OCI-M1 (cell line): Measurements from ENCODE around the gene SELL.
"Not testable (repeated sequence)": the region's sequence is repeated elsewhere in the genome, so short reads cannot be mapped to it uniquely, and the experiment has no call there.

ENCODE experiments used
- DNase-seq: peaks from one replicate; lab custom pipeline; 2025; lab: John Stamatoyannopoulos, UW

Gene SELL

DNA sequence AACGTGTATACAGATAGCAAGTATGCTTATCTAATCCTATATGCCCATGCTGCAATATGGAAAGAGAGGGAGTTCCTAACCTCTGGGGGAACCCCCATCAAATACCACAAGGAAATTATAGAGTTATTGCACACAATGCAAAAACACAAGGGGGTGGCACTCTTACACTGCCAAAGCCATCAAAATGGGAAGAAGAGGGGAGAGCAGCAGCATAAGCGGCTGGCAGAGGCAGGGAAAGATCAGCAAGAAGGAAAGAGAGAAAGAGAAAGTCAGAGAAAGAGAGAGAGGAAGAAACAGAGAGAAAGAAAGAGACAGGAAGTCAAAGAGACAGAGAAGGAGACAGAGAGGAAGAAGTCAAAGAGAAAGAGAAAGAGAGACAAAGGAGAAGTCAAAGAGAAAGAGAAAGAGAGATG lies 44.2 kb downstream of the SELL start:
- DNase-seq = not testable (repeated sequence)

DNA sequence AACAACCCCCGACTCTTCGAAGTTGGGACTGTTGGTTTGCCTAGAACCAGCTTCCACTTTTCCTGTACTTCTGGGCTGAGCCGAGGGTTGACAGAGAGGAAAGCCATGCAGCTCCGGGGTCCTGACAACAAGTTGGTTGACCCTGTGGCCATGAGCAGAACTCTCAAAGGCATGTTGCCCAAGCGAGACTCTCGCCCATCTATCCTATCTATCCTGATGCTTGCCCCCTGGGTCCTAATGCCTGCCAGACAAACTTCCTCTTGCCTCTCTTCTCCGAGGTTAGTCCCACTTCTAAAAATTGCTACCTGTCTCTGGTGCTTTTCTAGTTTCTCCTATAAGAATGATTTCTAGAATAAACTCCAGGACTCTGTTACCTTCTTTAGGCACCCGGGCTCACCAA lies 48.7 kb downstream of the SELL start:
- not testable (repeated sequence) for DNase-seq

DNA sequence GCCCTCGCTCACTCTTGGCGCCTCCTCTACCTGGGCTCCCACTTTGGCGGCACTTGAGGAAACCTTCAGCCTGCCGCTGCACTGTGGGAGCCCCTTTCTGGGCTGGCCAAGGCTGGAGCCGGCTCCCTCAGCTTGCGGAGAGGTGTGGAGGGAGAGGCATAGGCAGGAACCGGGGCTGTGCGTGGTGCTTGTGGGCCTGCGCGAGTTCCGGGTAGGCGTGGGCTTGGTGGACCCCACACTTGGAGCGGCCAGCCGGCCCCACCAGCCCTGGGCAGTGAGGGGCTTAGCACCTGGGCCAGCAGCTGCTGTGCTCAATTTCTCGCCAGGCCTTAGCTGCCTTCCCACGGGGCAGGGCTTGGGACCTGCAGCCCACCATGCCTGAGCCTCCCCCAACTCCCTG lies 50.4 kb downstream of the SELL start:
- DNase-seq = not testable (repeated sequence)

DNA sequence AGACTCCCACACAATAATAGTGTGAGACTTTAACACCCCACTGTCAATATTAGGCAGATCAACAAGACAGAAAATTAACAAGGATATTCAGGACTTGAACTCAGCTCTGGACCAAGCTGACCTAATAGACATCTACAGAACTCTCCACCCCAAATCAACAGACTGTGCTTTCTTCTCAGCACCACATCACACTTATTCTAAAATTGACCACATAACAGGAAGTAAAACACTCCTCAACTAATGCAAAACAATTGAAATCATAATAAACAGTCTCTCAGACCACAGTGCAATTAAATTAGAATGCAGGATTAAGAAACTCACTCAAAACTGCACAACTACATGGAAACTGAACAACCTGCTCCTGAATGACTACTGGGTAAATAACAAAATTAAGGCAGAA lies 52.6 kb downstream of the SELL start:
- not testable (repeated sequence) for DNase-seq

DNA sequence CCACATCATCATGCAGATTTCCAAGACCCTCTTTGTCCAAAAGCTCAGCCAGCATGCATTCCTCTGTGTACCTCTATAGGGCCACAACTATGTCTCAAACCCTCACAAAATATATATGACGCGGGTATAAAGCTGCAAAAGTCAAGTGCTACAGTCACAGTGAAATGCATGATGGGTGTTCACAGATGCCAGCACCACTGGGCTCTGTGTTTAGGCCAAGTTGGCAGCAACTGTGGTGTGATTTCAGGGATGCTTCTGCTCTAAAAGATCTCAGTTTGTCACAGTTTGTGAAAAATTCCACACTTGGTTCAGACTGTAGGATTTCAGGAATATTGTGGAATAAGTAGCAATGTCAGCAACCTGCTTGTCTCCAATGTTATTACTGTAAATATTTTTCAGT lies 57.5 kb downstream of the SELL start:
- DNase-seq = no peak

DNA sequence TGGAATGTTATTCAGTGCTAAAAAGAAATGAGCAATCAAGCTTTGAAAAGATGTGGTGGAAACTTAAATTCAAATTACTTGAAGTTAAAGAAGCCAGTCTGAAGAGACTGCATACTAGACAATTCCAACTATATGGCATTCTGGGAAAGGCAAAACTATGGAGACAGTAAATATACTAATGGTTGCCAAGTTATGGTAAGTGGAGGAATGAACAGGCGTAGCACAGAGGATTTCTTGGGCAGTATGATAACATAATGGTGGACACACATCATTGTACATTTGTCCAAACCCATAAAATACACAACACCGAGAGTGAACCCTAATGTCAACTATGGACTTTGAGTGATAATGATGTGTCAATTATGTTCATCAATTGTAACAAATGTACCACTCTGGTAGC lies 60.4 kb downstream of the SELL start:
- DNase-seq = no peak

DNA sequence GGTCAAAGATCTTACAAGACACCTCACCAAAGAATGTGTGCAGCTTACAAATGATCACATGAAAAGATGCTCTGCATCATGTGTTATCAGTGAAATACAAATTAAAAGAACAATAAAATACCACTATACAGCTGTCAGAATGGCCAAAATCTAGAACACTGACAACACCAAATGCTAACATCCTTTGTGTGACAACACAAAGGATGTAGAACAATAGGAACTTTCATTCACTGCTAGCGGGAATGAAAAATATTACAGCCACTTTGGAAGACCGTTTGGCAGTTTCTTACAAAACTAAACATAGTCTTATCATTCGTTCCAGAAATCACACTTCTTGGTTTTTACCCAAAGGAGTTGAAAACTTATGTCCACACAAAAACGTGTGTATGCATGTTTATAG lies 60.9 kb downstream of the SELL start:
- no peak for DNase-seq

DNA sequence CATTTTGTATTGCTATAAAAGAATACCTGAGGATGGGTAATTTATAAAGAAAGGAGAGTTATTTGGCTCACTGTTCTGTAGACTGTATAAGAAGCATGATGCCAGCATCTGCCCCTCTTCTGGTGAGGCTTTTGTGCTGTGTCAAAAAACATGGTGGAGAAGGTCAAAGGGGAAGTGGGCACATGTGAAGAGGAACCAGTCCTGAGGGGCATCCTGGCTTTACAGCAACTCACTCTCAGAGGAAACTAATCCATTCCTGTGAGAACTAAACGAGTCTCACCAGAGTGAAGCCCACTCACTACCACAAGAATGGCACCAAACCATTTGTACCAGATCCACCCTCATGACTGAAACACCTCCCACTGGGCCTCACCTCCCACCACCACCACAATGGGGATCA lies 62.7 kb downstream of the SELL start:
- DNase-seq = no peak

DNA sequence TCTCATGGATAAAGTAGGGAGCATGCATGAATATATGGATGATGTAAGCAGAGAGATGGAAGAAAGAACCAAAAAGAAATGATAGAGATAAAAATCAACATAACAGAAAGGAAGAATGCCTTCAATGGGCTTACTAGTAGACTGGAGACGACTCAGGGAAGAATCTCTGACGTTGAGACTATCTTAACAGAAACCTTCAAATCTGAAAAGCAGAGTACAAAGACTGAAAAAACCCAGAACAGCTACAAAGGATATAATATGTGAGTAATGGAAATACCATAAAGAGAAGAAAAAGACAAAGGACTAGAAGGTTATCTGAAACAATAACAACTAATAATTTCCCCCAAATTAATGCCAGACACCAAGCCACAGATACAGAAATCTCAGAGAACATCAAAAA lies 63.2 kb downstream of the SELL start:
- DNase-seq = no peak

DNA sequence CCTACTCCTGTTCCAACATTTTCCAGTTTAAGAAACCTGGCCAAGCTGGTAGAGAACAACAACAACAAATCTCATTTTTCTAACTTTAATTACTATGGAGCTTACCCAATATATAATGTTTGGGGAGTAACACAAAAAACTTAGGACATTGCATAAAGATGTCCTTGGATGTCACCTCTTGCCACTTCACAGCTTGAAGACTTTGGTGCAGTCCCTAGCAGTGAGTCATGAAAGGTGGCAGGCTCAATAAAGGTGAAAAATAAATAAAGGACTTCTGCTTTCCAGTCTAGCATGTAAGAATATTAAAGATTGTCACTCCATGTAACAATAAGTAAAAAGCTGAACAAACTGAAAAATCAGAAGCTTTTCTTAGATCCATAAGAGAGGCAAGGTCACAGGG lies 63.9 kb downstream of the SELL start:
- no peak for DNase-seq

DNA sequence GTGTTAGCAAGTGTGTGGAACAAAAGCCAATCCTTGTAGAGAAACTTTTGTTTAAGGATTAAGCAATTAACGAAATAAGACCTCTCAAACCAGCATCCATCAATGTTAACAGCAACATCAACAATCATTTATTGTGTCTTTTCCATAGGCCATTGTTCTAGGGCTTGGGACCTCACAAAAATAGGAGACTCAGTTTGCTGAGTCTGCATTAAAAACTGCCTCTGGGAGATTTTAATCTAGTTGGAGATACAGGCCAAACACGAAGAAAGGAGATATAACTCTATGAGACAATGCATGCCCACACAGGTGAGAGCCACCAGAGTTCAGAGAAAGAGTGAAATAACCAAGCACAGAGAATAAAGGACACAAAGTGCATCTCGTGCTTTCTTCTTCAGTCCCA lies 67.1 kb downstream of the SELL start:
- no peak for DNase-seq
